UCSD-AML1 (cell line): ENCODE results near the gene NDUFA13.

ENCODE experiments used
- DNase-seq: peaks from one replicate; lab custom pipeline; 2025; ENCODE audit not compliant: unreplicated experiment; lab: John Stamatoyannopoulos, UW

Gene NDUFA13

DNA sequence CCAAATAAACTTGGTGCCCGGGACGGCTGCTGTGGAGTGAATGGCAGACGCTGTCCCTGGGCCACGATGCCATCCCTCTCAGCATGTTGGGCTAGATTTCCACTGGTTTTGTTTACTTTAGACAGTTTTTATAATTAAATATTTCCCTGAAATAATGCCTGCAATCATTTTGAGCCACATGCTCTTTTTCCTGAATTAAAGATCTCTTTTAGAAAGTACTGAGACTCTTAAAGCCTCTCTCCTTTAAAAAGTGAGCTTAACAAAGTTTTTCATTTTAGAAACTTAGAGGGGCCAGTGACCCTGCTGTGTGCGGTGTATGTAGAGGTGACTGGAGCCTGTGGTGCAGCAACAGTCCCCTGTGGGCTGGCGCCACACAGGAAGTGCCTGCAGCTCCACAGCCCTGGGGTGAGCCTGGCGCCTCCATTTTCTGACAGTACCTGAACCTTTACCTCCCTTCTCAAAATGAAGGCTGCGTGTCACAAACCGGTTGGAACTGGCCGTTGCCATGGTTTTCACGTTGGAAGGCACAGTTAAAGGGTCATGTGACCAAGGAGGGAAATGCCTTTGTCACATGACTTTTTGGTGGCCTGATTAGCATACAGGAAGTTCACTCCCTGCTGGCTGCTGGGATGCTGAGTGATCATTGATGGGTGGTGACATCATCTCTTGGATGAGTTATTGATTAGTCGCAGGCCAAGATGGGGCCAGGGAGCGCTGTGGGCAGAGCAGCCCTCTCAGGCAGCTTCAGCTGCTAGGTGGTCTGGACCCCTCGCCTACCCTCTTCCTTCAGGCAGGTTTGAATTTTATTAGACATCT is 26.9 kb upstream of the NDUFA13 start:
- peak; percentile 76 for DNase-seq

DNA sequence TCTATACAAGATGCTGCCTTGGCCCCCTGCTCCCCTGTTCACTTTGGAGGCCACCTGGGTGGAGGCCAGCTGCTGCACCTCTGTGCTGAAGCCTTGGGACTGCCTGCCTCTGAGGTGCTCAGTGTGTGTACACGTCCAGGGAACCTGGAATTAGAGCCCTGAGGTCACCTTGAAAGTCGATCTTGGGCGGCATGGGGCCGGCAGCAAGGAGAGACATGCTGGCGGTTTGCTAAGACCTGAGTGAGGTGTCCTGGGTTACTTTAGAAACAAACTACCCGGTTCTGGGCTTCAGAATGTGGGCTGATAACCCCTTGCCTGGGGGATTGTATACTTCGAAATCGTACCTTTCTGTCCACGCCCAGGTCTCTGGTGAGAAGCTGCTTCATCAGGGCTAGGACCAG is 26.2 kb upstream of the NDUFA13 start:
- DNase-seq, result no peak

DNA sequence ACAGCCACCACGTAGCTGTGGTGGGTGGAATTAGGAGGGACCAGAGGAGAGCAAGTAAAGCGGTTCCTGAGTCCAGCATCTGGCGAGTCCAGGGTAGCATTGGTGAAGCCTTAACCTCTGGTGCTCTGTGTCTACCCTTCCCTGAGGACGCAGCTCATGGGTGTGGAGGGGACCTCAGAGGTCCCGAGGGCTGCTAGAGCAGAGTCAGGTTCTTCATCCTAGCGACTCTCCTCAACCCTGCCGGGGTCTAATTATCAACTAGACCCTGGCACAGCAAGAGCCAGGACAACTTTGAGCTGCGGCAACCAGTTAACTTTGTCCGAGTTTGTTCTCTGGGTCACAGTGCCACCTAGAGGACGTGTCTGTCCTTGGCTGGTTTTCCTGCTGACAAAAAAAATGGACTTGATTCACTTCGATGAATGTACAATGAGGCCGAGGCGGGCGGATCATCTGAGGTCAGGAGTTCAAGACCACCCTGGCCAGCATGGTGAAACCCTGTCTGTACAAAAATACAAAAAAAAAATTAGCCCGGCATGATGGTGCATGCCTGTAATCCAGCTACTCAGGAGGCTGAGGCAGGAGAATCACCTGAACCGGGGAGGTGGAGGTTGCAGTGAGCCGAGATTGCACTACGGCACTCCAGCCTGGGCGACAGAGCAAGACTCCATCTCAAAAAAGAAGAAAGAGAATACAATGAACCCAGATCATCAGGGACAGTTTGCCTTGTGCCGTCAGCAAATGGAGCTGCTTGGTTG is 25.6 kb upstream of the NDUFA13 start:
- DNase-seq, result peak; percentile 67

DNA sequence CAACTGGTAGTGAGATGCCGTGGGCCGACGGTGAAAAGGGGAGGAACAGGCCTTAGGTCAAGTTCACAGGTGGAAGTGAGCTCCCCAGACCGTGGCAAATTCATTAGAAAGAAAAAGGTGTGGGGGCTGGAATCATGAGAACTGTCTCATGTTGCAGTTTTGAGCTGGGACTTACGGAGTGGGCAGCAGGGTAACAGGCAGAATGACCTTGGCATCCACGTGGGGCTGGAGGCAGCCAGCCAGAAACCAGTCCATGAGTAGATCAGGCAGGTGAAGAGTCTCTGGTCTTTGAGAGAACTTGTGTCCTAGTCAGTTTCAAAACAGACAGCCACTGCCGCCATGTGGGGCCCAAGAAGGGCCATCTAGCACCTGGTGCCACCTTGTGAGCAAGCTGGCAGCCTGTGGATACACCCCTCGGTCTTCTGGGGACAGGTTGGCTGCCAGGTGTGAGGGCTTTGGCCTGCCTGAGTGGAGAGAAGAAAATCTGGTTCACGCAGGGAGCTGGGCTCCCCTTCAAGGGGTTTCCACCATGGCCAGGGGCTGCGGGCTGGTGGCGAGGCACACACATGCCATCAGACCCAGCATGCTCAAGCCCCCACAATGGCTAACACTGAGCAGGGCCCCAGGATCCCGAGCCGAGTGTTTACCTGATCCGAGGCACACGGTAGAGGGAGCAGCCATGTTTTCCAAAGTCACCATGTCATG is 24.6 kb upstream of the NDUFA13 start:
- no peak for DNase-seq

DNA sequence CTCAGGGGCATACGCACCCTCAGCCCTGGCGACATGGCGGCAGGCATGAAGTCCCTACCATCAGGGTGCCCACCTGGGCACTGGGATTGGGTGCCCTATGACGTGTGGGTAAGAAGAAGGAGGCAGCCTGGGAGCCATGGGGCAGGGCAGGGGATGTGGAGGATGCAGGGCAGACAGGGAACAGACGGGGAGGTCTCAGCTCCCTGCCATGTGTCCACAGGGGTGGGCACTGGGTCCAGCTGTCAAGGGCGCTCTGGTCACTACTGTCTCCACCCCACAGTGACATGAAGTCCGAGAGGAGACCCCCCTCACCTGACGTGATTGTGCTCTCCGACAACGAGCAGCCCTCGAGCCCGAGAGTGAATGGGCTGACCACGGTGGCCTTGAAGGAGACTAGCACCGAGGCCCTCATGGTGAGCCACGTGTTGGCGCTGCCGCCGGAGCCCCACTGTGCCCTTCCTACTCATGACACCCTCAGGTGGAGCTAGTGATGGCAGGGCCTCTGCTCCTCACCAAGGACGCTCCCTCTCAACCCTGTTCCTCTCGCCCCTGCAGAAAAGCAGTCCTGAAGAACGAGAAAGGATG is 23.9 kb upstream of the NDUFA13 start:
- DNase-seq, result no peak

DNA sequence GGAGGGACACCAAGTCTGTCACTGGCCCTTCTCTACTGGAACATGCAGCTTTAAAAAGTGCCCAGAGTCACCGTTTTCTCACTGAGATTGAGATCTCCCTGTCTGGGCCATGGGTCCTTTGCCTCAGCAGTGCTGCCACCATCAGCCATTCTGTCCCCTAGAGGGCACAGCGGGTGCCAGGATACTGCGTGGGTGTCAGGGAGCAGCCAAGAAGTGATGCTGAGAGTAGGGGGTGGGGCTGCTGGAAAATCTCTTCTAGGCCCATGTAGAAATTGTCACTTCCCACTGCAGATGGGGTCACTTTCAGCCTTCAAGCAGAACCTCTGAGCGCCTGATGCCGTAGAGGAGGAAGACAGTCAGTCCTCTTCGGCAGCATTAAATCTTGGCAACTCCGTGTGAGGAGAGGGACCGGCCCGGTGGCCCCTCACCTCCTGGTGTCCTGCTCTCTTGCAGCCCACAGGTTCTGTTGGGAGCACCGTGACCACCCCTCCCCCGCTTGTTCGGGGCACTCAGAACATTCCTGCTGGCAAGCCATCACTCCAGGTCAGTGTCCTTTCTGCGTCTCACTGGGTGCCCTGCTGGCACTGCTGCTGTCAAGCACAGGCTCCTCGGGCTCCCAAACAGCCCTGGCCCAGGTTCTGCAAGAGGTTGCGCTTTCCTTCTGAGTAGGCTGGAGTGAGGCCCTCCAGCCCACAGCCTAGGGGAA is 22.0 kb upstream of the NDUFA13 start:
- no peak for DNase-seq

DNA sequence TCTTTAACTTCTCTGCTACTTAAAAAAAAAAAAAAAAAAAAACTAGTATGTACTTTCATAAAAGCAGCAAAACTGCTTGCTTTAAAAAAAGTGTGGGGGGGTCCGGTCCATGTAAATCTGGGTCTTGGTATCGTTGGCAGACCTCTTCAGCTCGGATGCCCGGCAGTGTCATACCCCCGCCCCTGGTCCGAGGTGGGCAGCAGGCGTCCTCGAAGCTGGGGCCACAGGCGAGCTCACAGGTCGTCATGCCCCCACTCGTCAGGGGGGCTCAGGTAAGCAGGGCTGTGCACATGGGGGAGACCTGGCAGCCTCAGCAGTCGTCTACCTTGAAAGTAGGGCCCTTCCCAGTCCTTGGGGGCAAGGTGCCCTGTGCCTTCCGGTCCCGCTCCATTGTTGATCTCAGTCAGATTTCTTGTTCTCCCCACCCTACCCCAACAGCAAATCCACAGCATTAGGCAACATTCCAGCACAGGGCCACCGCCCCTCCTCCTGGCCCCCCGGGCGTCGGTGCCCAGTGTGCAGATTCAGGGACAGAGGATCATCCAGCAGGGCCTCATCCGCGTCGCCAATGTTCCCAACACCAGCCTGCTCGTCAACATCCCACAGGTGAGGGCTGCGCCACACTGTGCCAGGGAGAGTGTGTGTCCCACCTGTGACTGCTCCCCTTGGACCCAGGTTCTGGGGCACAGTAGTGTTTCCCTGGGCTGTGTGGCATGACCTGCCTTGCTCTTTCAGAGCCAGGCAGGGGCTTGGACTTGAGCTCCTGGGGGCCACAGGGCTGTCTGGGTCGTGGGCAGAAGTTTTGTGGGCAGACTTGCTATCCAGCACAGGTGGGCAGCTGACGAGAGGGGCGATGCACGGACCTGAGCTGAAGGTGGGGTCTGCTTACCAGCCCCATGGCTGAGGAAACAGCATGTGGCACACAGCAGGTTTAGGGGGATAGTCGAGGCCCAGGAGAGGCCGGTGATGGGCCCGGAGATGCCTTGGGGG is 20.1 kb upstream of the NDUFA13 start:
- DNase-seq, result no peak

DNA sequence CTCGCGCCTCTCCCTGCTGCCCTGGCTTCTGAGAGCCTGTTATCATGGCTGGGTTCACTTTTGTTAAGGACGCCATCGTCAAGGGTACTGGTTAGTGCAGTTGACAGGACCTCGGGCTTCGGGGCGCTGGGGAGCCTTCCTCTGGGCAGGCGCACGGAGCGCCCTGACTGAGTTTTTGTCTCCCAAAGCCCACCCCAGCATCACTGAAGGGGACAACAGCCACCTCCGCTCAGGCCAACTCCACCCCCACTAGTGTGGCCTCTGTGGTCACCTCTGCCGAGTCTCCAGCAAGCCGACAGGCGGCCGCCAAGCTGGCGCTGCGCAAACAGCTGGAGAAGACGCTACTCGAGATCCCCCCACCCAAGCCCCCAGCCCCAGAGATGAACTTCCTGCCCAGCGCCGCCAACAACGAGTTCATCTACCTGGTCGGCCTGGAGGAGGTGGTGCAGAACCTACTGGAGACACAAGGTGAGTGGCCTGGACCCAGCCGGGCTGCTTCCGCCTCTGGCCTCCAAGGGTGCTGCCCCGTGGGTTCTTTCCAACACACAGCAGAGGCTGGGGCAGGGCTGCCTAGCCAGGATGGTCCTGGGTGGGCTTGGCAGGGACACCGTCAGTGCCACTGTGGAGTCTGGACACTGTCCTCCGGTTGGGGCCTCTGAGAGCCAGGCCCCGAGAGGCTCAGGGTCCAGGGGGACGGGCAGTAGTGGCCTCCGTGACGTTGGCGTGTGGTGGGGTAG is 17.6 kb upstream of the NDUFA13 start:
- no peak for DNase-seq

DNA sequence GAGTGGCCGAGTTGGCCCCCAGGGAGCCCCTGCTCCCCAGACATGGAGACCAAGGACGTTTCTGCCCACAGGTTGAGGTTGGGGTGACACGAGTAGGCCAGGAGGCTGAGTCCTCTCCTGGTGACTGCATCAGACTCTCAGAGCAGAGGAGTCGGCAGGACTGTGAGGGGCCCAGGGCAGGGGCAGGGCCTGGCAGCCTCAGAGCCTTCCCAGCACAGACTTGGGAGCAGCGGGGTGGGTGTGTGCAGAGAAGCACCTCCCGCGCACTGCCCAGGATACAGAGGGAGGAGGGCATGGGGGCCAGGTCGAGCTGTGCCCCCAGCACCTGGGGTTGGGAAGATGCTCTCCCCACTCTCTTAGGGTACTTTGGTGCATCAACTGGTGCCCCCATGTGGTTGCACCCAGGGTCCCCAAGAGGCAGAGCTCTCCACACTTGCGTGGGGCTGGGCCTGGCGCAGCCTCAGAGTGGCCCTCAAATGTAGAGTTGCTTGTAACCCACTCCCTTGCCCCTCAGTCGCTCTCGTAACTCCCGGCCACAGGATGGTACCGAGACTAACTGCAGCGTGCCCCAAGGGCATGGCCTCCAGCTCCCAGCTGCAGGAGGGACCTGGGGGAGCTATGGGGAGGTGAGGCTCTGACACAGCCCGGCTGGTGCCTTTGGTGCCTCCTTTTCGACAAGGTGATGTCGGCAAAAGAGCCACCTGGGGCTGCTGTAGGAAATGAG is 16.6 kb upstream of the NDUFA13 start:
- no peak for DNase-seq

DNA sequence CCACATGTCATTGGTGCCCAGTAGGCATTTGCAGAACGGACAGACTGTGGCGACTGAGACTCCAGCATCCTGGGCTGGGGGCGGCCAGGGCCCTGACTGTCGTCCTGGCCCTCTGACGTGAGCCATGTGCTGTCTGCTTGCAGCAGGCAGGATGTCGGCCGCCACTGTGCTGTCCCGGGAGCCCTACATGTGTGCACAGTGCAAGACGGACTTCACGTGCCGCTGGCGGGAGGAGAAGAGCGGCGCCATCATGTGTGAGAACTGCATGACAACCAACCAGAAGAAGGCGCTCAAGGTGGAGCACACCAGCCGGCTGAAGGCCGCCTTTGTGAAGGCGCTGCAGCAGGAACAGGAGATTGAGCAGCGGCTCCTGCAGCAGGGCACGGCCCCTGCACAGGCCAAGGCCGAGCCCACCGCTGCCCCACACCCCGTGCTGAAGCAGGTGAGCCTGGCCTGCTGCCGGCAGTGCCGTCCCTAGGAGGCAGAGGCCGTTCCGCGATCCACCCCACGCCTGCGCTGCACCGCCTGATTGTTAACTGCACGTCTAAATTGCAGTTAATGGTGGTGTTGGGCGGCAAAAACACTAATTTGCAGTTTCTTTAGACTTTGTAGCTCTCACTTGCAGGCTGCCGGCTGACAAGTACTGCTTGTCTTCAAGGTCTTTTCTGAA is 14.9 kb upstream of the NDUFA13 start:
- no peak for DNase-seq

DNA sequence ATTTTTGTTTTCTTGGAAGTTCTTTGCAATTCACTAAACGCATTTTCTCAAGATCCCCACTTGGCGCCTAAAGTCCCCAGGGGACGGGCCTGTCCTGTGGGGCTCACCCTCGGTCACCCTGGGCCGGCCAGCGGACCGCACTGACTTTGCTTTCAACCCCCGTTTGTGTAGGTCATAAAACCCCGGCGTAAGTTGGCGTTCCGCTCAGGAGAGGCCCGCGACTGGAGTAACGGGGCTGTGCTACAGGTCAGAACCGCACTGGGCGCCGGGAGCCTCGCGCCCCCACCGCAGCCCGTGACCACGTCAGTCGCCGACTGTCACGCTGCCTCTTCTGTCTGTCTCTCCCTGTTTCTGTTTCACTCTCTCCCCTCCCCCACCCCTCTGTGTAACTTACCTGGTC is 14.2 kb upstream of the NDUFA13 start:
- no peak for DNase-seq

DNA sequence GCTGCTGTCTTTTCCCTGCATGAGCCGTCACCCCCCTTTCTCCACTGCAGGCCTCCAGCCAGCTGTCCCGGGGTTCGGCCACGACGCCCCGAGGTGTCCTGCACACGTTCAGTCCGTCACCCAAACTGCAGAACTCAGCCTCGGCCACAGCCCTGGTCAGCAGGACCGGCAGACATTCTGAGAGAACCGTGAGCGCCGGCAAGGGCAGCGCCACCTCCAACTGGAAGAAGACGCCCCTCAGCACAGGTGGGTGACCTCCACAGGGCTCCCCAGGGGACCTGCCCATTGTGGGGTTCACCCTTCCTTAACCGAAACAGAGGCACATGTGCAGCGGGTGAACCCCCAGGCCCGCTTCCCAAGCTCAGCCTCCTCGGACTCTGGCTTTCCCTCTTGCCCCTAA is 13.7 kb upstream of the NDUFA13 start:
- DNase-seq, result no peak

DNA sequence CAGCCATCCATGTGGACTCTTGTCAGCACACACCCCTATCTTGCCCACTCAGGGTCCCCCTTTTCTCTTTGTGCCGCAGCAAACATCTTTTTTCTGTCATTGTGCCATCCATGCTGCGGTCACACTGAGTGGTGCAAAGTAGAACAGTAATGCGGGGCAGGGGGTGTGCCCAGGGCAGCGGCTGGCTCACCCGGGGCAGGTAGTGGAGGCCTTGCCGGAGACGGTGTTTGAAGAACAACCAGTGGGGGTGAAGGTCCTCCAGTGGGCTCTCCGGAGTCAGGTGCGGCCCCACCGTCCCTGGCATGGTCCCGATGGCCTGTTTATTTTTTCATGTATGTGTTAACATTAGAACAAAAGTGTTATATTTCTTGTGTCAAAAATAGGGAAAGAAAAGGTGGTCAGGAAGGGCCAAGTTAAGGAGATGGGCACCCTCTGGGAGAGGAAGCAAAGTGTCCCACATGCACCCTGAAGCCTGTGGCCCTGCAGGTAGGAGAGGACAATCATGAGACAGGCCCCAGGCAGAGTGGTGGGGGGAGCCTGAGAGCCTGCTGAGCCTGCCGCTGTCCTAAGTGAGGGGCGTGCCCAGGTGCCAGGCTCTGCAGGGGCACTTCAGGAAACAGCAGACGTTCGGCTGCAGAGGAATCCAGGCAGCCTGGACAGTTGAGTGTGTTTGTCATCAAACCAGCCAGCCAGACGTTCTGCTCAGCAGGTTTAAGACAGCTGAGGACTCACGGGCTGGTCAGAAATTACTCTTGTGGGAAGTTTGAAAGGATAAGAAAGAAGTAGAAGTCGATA is 13.0 kb upstream of the NDUFA13 start:
- no peak for DNase-seq

DNA sequence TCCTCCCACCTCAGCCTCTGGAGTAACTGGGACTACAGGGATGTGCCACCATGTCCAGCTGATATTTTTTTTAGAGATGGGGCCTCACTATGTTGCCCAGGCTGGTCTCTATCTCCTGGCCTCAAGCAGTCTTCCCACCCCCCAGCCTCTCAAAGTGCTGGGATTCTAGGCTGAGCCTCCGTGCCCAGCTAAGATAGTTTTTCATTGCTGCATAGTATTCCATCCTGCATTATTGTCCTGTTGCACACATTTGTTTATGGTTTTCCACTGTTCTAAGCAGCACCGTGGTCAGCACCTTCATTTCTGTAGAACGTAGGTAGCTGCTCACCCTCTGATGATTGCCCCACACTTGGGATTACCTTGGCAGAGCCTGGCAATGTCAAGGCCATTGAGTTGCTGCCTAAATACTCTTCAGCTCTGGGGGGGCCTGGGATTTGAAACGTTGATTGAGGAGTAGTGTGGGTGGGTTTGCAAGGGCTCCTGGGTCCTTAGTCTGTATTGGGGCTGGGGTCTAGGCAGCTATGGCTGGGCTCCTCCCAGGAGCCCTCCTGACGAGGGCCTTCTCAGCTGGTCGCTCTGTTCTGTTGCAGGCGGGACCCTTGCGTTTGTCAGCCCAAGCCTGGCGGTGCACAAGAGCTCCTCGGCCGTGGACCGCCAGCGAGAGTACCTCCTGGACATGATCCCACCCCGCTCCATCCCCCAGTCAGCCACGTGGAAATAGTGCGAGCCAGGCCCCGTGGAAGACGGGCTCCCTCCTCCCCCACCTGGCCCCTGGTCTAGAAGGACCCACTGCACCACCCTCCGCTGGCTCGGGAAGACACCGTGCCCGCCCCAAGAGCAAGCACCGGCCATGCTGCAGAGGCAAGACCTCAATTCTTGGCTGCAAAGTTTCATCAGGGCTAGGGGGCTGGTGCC is 11.0 kb upstream of the NDUFA13 start:
- no peak for DNase-seq

DNA sequence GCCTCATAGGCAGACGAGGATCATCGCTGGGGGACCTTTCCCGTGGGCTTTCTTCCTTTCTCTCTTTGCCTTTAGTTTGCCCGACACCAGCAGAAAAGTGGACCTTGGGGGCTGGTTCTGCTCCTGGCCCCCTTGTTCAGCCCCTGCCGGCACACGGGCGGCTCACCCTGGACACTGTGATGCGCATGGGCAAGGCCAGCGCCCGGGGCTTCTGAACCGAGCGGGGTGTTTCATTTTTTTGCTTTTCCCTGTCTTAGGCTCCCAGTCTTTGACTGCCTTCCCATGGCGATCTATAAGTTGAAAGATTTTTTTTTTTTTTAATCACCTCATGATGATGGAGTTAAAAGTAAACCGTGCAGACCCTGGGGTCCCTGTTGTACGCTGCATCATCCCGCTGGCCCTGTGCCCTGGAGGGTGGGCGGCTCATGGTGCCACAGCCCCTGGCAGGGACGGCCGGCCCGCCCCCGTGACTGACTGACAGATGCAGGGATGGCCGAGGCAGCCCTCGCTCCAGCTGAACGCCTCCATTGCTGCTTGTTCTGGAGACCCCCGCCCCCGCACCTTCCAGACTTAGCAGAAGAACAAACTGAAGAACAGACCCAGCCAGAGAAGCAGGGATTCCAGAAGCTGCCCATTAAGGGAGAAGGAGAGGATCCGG is 10.2 kb upstream of the NDUFA13 start:
- no peak for DNase-seq
